Stimulated activated CD8-positive, alpha-beta memory T cell treated with anti-CD3 and anti-CD28 coated beads, Interleukin-15, amount 100 ng/mL, for 4 hours (primary cell): Measurements from ENCODE around the gene CRACDL.

Source experiments
- DNase-seq, 2 donors: peaks; one replicate each; pipeline ENCODE4 v3.0.0-alpha.2; 2020; ENCODE audit warnings: low read depth in 2 of 2

Gene CRACDL

GRCh38 chr2:98803405-98804264 is 132.4 kb downstream of the CRACDL start:
- no peak for DNase-seq

- no peak for DNase-seq
Measured at GRCh38 chr2:98802344-98802743, 133.7 kb downstream of the CRACDL start.

- no peak for DNase-seq
Measured at GRCh38 chr2:98801921-98802321, 134.1 kb downstream of the CRACDL start.

GRCh38 chr2:98801286-98801685 is 134.7 kb downstream of the CRACDL start:
- DNase-seq: no peak

- no peak for DNase-seq
Measured at GRCh38 chr2:98800330-98801064, 135.5 kb downstream of the CRACDL start.

- no peak for DNase-seq
Measured at GRCh38 chr2:98799375-98800329, 136.4 kb downstream of the CRACDL start.

- no peak for DNase-seq
Measured at GRCh38 chr2:98796775-98797544, 139.1 kb downstream of the CRACDL start.

GRCh38 chr2:98795891-98796676 is 139.9 kb downstream of the CRACDL start:
- no peak for DNase-seq

- DNase-seq: no peak
Measured at GRCh38 chr2:98793897-98794830, 141.9 kb downstream of the CRACDL start.

GRCh38 chr2:98793275-98793674 is 142.8 kb downstream of the CRACDL start:
- DNase-seq: no peak

GRCh38 chr2:98790221-98790620 is 145.8 kb downstream of the CRACDL start:
- no peak for DNase-seq

- no peak for DNase-seq
Measured at GRCh38 chr2:98787700-98788099, 148.3 kb downstream of the CRACDL start.

GRCh38 chr2:98786179-98786578 is 149.8 kb downstream of the CRACDL start:
- DNase-seq: no peak

GRCh38 chr2:98782570-98782969 is 153.5 kb downstream of the CRACDL start:
- DNase-seq: no peak

- no peak for DNase-seq
Measured at GRCh38 chr2:98781822-98782221, 154.2 kb downstream of the CRACDL start.

GRCh38 chr2:98778741-98779483 is 157.1 kb downstream of the CRACDL start:
- DNase-seq: no peak

- no peak for DNase-seq
Measured at GRCh38 chr2:98778151-98778550, 157.9 kb downstream of the CRACDL start.

GRCh38 chr2:98777710-98778109 is 158.3 kb downstream of the CRACDL start:
- no peak for DNase-seq
